NCI-H2107 (cell line): Measurements from ENCODE around the gene SHOC2.

ENCODE experiments used
- DNase-seq: peaks from one replicate; lab custom pipeline; 2025; lab: John Stamatoyannopoulos, UW

SHOC2 gene

DNA sequence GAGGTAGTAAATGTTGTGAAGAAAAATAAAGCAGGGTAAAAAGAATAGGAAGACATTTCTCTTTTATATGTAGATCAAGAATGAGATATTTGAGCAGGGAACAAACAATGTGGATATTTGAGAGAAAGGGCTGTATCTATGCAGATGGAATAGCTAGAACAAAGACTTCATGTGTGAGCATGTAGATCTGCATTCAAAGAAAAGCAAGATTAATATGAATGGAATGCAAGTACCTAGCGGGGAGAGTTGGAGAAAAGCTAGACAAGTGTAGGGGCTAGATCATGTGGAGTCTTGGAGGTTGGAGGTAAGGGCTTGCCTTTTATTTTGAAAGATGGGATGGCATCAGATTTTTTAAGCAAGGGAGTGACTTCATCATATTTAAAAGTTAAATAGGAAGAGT is 27.1 kb downstream of the SHOC2 start:
- DNase-seq, result no peak

DNA sequence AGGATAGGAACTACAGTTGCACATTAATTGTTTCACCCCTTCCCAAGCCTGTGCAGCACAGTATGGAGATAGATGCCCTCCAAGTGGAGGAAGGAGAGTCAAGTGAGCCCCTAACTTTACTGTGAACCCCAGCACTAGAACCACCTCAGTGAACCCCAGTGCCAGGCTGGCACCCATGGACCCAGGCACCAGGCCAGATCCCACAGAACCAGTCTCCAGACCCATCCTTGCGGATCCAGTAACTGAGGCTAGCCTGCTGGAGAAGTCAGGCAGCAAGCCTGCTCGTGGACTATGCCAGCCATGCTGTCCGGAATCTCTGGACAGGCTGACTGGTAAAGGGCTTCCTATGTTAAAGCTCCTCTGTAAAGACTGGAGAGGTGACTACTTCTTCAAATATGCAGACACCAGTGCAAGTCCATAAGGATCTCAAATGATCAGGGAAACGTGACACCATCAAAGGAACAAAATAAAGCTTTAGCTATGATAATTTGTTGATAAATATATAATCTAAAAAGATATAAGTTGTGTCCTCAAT is 27.7 kb downstream of the SHOC2 start:
- DNase-seq, result no peak

DNA sequence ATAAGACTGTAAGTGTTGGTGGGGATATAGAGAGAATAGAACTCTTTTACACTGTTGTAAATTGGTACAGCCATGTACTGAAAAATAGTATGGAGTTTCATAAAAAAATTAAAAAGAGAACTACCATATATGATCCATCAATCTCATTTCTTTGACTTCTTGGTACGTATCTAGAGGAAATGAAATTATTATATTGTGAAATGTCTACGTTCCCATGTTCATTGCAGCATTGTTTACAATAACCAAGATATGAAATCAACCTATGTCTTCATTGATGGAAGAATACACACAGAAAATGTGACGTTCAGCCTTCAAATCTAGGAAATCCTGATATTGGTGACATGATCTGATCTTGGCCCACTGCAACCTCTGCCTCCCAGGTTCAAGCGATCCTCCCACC is 32.0 kb downstream of the SHOC2 start:
- DNase-seq, result no peak

DNA sequence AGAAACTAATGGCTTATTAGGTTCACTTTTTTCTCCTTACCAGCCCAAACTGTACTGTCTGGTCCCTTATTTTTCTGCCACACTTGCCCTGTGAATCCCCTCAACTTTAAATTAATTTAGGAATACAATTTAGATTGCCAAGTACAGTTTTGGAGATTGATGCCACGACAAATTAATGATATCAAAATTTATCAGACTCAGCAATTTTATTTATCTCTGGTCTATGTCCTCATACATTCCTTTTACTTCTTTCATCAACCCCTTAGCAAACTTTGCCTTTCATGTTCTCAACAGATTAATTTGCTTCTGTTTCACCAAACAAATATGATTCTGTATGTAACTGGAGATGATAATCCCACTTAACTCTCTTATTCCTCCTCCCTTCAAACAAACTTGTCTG is 38.2 kb downstream of the SHOC2 start:
- no peak for DNase-seq

DNA sequence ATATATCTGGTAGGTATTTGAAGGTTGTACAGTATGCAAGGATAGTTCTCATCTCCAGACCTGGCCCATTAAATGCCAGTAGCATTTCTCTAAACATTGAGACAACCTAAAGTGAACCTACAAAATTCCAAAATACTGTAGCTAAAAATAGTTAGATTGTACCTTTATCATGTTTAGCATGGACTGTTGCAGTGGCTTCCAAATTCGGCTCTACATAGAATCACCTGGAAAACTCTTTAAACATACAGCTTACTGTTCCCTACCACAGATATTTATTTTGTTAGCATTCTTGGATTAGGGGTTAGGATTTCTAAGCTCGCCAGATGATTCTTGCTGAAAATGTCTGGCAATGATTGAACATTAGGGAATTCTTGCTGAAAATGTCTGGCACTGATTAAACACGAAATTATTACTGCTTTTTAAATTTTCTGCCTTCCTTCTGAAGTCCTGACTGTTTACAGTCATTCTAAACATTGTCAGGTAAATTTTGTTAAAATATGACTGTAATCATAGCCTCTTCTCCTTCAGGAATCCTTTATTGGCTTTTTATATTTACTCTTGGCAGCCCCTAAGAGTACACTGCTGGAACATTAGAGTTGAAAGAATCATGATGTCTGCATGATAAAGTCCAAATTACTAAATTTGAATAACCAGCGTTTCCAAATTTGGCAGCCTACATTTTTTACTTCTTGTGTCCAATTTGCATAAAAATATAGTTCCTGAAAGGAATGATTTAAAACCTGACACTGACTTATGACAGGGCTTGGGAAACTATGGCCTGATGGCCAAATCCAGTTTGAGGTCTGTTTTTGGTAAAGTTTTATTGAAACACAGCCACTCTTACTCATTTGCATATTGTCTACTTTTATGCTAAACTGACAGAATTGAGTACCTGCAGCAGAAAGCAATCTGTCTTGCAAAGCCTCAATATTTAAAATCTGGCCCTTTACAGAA is 40.3 kb downstream of the SHOC2 start:
- DNase-seq, result no peak

DNA sequence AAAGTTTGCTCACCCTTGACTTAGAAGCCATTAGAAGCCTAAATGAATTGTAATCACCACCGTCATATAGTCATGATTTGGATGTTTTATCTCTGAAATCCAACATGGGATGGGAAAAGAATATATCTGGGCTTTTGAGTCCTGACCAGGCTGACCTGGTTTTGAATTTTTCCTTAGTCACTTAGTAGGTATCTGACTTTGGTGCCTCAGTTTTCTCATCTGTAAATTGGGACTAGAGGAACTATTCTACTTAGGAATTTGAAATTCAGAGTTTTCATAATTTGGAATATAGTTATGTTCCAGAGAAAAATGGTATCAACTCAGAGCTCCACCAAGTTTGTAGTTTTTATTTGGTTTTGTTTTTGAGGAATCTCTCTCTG is 40.9 kb downstream of the SHOC2 start:
- no peak for DNase-seq

DNA sequence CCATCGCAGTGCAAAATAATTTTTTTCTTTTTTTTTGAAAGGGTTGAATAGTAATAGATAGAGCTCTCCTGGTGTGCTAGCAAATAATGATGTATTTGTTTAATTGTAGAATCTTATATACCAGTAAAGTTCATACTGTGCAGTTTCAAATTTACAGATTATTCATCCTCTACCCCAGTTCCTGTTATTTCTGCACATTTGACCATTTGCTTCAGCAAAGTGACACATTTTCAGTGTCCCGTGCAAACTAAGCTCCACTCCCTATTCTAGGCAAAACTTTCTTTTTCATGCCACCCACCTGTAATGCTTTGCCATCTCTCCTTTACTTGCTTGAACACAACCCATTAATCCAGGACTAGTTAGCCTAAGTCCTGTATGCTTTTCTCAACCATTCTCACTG is 43.0 kb downstream of the SHOC2 start:
- DNase-seq, result no peak

DNA sequence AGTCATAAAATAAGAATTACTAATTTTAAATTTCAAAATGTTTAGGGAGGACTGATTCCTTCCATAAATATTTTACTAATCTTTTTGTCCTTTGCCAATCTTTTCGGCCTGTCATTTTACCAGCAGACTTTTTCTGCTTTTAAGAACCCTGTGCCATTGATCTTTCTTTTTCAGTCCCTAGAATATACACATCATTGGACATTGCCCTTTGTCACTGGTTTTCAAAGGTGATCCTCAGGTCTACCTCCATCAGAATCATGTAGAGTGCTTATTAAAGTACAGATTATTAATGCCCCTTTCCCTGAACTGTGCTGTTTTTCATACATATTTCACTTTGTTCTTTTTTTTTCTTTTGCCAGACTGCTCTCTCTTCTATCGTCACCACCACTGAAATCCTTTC is 43.8 kb downstream of the SHOC2 start:
- no peak for DNase-seq

DNA sequence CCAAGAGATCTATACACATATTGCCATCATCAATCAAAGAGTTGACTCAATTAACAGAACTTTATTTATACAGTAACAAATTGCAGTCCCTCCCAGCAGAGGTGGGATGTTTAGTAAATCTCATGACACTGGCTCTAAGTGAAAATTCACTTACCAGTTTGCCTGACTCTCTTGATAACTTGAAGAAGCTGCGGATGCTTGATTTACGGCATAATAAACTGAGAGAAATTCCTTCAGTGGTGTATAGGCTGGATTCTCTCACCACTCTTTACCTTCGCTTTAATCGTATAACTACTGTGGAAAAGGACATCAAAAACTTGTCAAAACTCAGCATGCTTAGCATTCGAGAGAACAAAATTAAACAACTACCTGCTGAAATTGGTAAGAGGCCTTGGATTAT is 45.3 kb downstream of the SHOC2 start:
- DNase-seq, result no peak

DNA sequence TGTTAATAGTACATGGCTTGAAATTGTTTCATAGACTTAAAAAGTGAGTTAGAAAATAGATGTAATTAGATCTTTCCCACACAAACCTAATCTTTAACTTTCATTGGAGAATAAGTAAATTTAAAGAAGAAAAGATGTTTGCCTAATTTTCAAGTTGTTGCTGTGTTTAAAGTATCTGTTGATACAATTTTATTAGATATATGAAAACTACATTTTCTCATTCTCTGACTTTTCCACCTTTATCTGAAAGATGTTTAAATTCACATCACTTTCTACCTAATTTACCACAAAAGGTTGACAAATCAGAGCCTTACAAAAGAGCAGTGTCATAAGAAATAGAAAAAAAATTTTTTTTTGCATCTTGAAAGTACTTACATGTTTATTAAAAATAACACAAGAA is 45.8 kb downstream of the SHOC2 start:
- no peak for DNase-seq

DNA sequence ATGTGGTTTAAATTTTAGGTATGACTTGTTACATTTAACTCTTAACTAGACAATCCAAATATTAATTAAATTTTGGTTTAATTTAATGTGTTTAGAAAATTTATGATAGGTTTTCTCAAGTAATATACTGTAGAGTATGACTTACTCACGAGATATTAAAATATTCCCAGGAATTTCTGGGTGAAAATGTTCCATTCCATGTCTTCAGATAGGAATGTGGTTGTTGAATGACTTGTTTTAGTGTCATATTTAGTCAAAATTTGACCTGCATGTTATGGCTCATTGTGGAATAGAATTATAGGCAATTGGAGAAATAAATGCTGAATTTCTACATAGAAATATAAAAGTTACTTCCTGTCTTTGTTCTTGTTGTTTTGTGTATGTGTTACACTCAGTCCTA is 46.7 kb downstream of the SHOC2 start:
- no peak for DNase-seq

DNA sequence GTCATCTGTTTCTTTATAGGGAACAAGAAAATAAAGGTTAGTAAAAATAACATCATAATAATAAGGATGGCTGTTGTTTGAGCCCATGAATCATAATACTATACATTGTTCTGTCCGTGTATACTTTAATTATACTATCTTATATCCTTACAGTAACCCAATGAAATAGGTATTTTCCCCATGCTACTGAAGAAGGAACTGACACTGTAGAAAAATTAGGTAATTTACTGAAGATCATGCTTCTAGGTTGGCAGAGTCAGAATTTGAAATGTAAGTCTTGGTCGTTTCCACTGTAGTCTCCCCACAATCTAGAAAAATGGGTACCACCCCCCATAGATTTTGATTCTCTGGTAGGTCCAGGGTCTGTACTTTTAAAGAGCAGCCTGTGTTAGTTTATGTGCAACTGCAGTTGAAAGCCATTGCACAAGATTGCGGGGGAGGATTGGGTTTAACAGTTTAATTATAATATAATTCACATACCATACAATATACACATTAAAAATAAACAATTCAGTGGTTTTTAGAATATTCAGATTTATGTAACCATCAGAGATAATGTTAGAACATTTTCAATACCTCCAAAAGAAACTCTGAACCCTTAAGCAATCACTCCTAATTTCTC is 47.7 kb downstream of the SHOC2 start:
- DNase-seq, result no peak

DNA sequence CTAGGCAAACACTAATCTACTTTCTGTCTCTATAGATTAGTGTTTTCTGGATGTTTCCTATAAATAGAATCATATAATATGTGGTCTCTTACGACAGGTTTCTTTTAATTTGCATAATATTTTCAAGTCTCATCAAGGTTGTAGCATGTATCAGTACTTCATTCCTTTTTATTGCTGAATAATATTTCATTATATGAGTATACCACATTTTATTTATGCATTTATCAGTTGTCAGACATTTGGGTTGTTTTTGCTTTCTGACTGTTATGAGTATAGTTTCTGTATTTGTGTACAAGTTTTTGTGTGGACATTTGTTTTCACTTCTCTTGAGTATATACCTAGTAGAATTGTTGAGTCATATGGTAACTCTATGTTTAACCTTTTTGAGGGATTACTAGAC is 48.2 kb downstream of the SHOC2 start:
- no peak for DNase-seq

DNA sequence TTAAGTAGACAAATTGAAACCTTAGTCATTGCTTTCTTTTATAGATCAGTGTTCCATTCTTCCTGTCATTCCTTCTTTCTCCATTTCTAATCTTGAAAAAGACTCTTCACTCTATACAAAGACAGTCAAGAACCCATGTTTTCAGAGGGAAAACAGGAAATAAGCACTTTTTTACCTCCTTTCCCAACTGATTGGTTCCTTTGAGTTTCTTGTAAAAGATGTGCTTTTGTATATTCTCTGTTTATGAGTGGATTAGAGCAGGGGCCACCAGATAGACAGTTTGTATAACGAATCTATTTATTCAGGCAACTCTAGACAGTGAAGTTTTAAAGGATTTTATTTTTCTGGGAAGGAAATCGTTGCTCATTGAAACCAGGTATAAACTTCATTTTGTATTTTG is 49.8 kb downstream of the SHOC2 start:
- DNase-seq, result no peak

DNA sequence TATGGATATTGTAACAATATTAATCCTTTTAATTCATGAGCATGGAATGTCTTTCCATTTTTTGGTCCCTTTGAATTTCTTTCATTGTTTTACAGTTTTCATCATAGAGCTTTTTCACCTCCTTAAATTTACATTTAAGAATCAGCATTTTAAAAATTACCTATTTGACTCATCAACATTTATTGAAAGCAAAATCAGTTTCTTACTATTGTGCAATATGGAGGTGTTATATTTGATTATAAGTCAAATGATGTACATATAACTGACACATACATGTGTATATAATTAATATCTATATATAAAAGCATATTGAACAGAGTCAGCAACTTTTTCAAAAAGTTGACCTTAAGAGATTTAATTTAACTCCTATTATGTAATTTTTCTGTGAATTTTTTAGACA is 52.2 kb downstream of the SHOC2 start:
- DNase-seq, result no peak

DNA sequence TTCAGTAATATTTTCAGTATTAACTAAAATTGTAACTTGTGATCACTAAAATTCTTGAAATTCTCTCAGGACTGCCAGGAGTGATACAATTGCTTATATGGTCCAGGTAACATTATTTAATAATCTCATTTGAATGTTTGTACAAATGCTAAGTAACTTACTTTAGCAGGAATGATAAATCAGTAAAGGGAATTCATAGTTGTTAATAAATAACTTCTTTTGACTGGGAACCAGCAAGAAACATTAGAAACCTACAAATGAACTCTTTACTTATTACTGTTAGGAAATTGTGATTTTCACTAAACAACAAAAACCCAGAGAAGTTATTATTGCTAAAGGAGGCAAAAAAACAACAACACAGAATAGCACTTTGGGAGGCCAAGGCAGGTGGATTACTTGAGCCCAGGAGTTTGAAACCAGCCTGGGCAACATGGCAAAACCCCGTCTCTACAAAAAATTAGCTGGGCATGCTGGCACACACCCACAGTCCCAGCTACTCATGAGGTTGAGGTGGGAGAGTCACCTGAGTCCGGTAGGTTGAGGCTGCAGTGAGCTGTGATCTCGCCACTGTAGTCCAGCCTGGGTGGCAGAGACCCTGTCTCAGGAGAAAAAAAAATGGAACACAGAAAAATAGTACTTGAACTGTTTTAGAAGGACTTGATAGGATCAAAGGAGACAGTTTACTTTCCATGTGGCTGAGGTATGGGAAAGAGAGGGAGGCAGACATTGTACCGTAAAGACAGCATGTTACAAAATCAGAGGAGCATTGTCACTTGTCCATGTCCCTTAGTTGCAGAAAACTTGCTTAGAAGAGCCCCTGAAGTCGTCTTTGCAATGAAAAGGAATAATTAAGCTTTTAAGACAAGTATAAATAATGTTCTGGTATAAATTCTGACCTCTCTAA is 53.1 kb downstream of the SHOC2 start:
- DNase-seq, result no peak

DNA sequence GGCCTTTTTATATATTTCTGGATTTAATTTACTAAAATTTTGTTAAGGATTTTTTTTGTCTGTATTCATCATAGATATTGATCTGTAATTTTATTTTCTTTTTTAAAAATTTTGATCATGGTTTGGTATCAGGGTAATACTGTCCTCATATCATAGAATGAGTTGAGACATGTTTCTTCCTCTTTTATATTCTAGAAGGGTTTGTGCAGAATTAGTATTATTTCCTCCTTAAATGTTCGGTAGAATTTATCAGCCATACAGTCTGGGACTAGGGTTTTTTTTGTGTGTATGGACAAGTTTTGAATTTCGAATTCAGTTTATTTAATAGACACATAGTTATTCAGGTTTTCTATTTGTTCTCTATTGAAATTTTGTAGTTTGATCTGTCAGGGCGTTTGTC is 54.0 kb downstream of the SHOC2 start:
- no peak for DNase-seq

DNA sequence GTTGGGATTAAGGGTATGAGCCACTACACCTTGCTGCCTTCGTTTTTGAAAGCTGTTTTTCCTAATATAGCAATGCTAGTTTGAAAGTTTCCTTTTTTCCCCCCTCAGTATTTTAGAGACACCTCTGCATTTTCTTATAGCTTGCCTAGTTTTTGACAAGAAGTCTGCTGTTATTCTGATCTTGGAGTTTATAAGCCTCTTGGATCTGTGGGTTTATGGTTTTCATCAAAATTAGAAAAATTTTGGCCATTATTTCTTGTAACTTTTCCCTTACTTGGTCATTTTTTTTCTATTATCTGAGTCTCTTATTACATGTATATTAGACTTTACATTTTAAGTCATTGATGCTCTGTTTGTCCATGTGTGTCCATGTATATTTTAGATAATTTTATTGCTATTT is 57.2 kb downstream of the SHOC2 start:
- no peak for DNase-seq

DNA sequence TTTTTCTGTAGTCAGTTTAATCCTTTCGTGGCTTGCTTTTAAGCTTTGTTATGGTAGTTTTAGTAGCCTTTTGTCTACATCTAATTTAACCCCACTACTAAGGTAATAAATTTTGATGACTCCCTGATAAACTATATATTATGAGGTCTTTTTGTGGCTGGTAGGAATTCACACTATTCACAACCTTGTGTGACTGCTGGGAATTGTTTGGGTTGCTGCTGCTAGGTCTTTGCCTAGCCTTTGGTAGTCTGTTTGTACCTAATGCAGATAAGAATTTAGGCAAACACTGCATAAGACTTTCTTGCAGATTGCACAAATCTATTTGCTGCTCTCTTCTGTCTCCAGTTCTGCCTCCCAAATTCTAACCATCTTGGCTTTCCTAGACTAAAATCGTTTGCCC is 58.3 kb downstream of the SHOC2 start:
- no peak for DNase-seq

DNA sequence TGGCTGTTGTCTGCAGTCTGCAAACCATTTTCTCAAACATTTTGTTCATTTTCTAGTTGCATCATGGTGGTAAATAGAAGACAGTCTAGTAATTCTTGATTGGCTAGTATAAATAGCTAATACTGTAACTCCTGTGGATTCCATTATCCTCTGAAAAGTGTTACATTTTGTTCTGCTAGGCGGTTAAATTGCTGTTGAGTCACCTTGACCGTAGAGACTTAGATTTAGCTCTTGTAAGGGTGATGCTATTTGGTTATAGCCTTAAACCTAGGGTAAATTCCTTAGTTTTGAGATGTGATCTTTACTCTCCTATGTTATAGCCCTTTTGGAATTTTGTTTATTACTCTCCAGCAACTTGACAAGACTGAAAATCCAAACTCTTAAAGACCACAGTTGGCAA is 58.8 kb downstream of the SHOC2 start:
- no peak for DNase-seq

DNA sequence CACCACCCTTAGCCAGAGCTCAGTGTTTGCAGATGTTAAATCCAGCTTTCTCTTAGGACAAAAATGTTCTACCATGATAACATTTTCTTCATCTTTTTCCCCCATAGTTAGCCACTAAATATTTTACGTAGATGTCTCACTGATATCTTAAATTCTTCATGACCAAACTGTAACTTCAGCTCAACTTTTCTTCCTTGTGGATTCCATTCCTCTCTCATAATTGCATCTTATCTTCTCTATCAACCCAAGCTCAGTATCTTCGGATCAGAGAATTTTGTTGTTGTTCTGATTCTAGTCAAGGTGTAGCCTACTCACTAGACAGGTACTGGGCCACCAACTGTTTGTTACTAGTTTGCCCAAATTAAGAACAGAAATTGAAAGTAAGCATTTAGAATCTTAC is 60.2 kb downstream of the SHOC2 start:
- DNase-seq, result no peak

DNA sequence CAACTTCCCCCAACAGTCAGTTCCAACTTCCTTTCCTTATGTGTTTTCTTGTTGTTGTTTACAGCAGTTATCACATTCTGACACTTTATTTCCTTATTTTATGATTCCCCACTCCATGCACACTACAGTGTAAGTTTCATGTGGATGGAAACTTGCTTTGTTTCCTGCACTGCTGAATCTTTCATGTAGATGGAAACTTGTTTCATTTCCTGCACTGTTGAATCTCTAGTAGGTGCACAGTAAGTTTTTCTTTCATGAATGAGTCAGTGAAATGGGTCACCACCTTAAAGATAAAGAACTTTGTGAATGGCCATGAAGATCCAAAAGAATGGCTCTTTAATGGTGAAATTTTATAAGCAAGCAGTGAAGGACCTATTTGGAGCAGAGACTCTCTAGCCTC is 61.4 kb downstream of the SHOC2 start:
- no peak for DNase-seq

DNA sequence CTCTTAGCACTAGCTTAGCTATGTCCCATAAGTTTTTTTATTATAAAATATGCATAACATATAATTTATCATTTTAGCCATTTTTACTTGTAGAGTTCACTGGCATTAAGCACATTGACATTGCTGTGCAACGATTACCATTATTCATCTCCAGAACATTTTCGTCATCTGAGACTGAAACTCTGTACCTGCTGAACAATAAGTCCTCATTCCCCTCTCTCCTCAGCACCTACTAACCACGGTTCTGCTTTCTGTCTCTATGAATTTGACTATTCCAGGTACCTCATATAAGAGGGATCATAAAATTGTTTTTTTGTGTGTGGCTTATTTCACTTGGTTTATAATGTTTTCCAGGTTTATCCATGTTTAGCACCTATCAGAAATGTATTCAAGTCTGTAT is 64.1 kb downstream of the SHOC2 start:
- DNase-seq, result no peak
